Amniotic epithelial cell (primary cell): Measurements from ENCODE around the gene CDK2.
"Not testable (repeated sequence)": the region's sequence is repeated elsewhere in the genome, so short reads cannot be mapped to it uniquely, and the experiment has no call there.

Experiments used
- DNase-seq: peaks from one replicate; pipeline ENCODE4 v3.0.0-alpha.2; 2010; ENCODE audit warnings: low read depth

Gene CDK2

GRCh38 chr12:55966408-55967281 is at the start of gene CDK2:
CDK2 (plus strand) TSS chr12:55966830; CDS start chr12:55967009, 179 bp downstream.
- peak; percentile 50 for DNase-seq

DNA sequence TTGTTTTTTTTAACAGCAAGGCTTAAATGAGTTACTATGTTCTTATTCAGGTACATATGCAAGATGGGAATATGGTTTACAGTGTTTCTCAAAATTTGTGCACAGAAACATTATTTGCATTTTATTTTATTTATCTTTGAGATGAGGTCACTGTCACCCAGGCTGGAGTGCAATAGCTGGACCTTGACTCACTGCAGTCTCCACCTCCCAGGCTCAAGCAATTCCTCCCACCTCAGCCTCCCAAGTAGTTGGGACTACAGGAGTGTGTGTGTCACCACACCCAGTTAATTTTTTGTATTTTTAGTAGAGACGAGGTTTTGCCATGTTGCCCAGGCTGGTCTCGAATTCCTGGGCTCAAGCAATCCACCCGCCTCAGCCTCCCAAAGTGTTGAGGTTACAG is 47.6 kb upstream of the CDK2 start:
- peak; percentile 33 for DNase-seq

- no peak for DNase-seq
These were observed 44.5 kb upstream of the CDK2 start for GRCh38 chr12:55922126-55922525.

DNA sequence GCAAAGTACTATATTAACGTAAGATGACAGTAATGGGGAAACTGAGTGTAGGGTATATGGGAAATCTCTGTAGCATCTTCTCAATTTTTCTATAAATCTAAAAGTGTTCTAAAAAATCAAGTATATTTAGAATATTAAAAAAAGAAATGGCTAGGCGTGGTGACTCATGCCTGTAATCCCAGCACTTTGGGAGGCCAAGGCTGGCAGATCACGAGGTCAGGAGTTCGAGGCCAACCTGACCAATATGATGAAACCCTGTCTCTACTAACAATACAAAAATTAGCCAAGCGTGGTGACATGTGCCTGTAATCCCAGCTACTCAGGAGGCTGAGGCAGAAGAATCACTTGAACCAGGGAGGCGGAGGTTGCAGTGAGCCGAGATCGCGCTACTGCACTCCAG is 43.0 kb upstream of the CDK2 start:
- DNase-seq: not testable (repeated sequence)

GRCh38 chr12:55925371-55925770 is 41.3 kb upstream of the CDK2 start:
- DNase-seq: no peak

DNA sequence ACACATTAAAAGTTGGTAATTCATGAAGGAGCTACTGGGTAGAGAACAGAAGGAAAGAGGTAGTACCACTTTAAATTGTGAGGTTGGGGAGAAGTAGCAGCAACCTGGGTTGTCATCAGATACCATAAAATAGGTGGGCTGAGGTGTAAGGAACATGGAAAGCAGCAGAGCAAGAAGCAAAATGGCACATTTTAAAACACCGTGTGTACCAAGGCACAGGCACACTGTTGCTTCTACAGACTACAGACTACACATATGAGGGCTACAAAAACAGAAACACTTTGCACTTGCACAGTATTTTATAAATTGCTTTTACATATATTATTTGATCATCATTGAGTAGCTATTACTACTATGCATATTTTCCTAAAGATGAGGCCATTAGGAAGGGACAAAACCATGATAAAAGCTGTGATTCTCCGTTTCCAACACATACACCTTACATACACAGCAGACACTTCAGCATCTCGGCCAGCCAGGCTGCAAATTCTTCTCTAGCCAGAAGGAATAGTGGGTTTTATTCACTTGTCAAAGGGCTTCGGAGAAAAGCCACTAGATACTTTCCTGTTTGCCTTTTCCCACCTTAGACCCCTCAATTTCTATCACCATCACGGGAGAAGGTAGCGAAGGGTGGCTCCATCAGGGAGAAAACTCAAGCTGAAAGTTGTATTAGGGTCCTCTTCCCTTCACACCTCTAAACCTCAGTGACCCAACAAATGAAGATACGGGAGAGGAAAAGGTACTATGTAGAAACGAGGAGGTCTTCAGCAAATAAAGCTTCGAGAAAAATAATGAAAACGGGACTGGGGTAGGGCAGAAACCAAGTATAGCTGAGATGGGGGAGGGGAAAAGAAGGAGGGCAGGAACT is 40.5 kb upstream of the CDK2 start:
- peak; percentile 15 for DNase-seq

GRCh38 chr12:55926738-55927587 is 39.7 kb upstream of the CDK2 start:
- DNase-seq: peak; percentile 91

DNA sequence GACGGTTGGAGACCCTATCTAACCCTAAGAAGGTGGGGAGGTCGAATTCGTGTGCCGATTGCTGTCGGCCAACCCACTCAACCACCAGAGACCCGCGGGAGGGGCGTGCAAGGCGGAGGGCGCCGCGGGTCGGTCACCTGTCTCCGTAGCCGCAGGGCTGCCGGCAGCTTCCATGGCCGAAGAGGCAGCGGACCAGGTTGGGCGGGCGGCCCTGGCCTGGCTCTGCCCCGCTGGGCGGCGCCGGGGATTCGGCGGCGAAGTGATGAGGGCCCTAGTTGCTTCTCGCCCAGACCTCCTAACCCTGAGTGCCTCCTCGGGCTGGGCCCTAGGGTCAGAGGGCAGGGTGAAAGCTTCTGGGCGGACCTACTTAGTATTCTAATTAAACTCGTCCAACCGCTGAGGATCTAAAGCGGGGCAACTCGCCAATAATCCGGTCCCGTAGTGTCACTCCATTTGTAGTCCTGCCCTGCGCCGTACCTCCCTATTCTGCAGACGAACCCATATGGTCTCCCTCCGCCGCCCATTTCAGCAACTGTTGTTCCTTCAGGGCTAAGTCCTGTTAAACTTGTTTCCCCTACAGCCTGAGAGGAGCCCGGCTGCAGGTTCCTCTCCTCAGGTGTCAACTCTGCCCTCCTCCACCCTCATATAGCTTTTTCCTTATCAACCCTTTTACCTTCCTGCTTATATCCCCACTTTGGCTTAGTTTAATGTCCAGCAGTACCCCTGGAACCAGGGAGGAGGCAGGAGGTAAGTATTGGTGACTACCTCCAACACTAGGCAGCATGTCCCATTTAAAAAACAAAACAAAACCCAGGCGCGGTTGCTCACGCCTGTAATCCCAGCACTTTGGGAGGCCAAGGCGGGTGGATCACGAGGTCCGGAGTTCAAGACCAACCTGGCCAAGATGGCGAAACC is 38.8 kb upstream of the CDK2 start, which contains the start of gene PYM1:
PYM1 (minus strand) TSS at position 307 of the 915 bp plus-strand sequence; CDS start at position 174, 133 bp downstream.
- peak; percentile 58 for DNase-seq

GRCh38 chr12:55929306-55929791 is 37.3 kb upstream of the CDK2 start:
- no peak for DNase-seq

DNA sequence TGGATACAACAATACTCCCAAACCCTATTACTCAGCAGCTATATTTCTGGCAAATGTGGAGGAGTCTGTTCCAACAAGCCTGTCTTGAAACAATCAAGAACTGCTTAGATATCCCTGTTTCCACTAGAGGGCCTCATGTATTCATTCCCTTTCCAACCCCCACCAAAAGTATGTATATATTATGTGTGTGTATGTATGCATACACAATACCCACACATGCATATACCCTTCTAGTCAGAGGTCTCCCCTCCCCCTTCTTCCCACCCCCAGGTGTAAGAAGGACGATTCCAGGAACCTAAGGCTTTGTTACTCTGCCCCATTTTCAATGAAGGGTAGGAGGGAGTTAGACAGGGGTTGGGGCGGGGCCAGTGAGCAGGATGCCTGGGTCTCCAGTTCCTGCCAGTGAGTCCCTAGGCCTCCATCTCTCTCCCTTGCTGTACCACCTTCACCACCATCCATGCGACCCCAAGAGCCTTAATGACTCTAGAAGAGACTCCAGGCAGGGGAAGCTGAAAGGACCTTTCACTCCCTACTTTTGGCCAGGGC is 35.8 kb upstream of the CDK2 start, which contains the start of gene DGKA:
DGKA (plus strand) TSS at position 392 of the 546 bp plus-strand sequence. CDS start 5,342 bp downstream, outside the sequence.
- peak; percentile 74 for DNase-seq

DNA sequence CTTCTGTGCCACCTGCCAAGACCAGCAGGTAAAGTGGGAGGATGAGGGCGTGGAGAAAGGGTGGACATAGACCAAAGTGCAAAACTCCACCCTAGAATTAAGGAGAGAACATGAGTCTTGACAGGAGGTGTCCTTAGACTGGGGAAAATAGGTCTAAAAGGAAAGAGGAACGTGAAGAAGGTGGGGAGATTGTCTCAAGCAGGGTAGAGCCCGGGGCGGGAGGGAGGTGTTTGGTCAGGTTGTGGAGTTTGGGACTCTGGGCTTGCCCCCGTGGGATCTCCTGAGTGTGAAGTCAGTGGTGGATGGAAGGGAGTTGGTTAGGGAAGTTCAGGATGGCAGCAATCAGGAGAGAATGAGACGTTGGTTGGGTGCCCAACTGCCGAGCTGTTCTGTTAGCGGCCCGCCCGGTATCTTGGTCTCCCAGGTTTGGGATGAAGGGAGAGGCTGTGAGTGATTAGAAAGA is 35.3 kb upstream of the CDK2 start:
- DNase-seq: no peak

DNA sequence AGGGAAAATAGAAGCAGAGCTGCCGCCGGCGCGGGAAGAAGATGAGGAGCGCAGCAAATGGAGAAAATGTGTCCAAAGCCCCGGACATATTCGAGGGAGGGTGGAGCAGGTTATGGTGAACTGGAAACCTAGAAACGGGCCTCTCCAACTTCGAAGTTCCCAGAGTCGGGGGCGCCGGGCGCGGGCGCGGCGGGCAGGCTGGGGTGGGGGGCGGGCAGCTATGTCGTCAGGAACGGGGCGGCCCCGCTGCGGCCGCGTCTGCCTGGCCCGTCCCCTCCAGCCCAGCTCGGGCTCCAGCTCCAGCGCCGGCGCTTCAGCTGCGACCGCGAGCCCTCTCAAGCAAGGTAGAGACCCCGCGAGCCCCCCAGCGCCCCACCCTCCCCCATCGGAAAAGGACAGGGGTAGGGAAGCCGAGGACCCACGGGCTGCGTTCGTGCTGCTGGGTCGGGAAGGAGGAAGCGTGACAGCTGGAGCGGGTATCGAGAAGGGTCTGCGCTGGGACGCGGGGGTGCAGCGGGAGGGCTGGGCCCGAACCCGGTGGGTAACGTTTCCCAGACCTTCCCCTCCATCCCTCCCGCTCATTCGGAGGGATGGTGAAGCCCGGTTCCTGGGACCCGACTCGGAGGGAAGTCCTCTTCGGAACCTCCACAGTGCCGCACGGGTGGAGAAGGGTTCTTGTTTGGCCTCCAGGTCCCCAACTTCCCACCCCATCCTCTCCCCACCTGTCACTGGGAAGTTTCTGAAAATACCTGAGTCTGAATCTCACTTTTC is 34.7 kb upstream of the CDK2 start:
- DNase-seq: no peak

DNA sequence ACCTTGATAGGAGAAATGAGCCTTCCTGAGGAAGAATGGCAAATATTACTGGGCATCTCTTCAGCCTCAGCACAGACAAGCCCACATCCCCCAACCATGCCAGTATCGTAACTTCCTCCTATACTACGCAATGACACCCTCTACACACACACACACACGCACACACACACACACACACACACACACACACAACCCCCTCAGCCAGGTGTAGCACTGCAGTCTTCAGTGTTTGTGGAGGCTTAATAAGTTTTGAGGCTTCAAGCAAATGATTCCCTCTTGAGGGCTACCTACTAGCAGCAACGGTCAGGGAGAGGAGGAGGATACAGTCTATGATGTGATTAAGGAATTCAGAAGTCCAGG is 34.1 kb upstream of the CDK2 start:
- peak; percentile 41 for DNase-seq

DNA sequence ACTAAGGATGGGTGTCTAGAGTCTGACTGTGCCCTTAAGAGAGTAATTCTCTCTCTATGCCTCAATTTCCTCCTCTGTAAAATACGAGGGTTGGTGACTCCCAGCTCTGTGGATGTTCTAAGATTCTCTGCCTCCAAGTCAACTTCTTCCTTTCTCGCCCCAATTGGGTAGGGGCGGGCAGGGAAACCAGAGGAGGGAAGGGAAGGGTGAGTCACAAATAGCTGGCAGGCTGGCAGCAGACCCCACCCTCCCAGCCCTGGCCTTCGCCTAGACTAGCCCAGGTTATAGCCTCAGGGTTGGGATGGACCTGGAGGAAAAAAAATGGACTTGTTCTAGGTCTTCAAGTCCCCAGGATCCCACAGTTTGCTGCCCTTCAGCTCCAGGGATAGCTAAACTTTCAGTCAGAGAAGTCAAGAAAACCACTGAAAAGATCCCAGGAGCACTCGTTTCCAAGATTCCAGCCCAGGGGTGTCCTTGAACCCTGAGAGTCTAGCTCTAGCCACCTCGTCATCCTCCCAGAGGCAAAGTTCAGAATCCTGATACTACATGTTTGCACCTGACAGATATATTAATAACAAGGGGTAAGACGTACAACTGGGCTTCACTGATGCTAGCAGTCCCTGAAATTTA is 33.3 kb upstream of the CDK2 start:
- DNase-seq: no peak

DNA sequence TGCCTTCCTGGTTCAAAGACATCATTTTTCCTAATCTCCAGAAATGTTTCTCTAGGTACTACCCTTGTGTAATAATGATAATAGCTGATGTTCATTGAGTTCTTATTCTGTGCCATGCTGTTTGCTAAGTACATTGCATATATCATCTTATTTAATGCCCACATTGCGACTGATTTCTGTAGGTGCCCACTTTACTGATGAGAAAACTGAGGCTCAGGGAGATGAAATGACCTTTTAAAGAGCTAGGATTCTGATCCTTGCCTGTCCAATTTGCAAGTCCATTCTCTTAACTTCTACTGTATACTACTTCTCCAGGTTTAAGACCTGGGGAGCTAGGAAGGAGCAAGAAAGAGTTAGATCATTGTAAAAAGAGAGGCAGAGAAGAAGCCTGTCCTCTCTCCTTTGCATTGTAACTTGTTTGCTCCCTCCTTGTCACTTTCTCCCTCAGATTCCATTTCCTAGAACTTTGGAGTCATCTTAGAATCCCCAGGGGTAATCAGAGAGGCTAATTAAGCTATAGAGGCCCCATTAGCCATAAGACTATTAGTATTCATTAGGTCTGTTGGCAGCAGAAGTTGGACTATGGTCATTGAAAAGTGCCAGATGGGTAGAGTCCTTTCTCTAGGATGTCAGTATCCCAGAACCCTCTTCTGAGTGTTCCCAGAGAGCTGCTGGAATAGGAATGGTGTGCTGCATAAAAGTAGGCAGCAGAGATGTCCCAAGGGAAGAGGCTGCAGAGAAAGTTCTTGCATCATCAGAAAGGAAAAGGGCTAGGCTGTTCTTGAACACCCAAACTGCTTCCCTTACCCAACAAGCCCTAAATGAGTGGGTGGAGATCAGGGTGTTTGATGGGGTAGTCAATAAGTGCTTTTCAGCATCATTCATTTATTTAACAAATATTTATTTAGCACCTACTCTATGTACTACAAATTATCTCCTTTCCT is 32.6 kb upstream of the CDK2 start:
- DNase-seq: no peak

DNA sequence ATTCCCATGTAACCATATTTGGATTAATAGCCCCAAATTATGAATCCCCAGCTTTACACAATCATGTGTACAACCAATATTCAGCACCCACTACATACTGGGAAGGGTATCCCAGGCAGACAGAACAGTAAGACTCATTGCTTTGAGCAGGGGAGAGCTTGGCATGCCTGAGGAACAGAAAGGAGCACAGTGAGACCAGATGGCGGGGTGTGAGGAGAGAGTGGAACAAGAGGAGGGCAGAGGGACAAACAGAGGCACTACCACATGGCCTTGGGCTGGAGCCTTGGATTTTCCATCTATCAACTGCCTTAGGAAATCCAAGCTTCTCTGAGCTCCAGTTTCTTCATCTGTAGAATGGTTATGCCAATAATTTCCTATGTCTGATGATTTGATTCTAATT is 31.9 kb upstream of the CDK2 start:
- no peak for DNase-seq

GRCh38 chr12:55935738-55936151 is 30.9 kb upstream of the CDK2 start:
- no peak for DNase-seq

DNA sequence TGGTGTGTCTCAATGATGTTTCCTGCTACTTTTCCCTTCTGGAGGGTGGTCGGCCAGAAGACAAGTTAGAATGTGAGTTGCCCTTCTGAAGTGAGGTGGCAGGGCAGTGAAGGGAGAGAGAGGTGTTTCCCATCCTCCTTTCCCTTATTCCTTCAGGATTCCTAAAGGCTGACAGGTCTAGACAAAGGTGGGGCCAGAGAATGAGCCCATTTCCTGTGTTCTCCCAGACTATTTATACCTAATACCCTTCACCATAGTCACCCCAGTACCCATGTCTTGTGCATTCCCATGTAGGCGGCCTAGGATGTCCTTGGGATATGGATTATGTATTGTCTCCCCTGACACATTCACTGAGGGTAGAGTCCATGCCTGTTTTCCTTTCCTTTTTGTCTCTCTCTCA is 28.6 kb upstream of the CDK2 start:
- no peak for DNase-seq
